Measurements from ENCODE around the gene NTM. TPM values are rescaled to one million over a fixed set of nuclear protein-coding genes. Genes with fewer than 3 reads are reported as not detected.

The NTM gene
- total and polyA plus RNA-seq, 9 donors: 8.5 to 37.1 (median 22.6) TPM

GRCh38 chr11:131824771-131825170 lies 454.4 kb downstream of the NTM start:
- WGBS (ENCODE audit: insufficient coverage): no CpG with 5 or more reads among the region's 3 CpGs
- no peak overlapping the region for H3K4me3 ChIP-seq (ENCODE audit: low read length)
- no peak overlapping the region for H3K27ac ChIP-seq (ENCODE audit: low read length)
- H3K9me3 ChIP-seq (replicated peaks; ENCODE audit: control insufficient read depth, low read depth, low read length): no peaks in the 10 kb centered on the region
- no peaks in the 10 kb centered on the region for H3K36me3 ChIP-seq (ENCODE audit: control insufficient read depth, insufficient read depth, low read length)
- H3K27me3 ChIP-seq (ENCODE audit: control insufficient read depth, insufficient read depth, low read length): peaks cover under 1% of the 10 kb centered on the region
- peak; percentile 33 for DNase-seq
- H3K4me1 ChIP-seq (ENCODE audit: control insufficient read depth, insufficient read depth, low read length): no peaks in the 10 kb centered on the region

DNA sequence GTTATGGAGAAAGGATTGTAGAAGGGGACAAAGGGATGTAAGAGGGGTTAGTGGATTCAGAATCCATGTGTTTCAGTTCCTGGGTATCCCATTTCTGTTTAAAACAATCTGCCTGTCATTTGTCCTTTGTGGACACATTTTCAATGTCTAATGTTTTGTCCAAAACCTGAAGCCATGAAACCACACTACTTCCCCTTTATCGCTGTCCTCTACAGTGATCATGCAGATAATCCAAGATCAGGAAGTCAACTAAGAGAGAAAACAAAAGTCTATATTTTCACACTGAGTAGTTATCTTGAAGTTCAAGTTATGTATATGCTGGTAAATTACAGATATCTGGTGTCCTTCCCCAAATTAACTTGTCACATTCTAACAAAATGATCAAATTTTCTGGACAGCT lies 457.0 kb downstream of the NTM start:
- Histone ChIP-seq H3K4me1 (ENCODE audit: control insufficient read depth, insufficient read depth, low read length) (no peaks in the 10 kb centered on the region), H3K27me3 (ENCODE audit: control insufficient read depth, insufficient read depth, low read length) (no peaks in the 10 kb centered on the region), H3K36me3 (ENCODE audit: control insufficient read depth, insufficient read depth, low read length) (no peaks in the 10 kb centered on the region), H3K27ac (ENCODE audit: low read length) (no peak overlapping the region), H3K4me3 (ENCODE audit: low read length) (no peak overlapping the region), H3K9me3 (replicated peaks; ENCODE audit: control insufficient read depth, low read depth, low read length) (no peaks in the 10 kb centered on the region)
- peak; percentile 5 for DNase-seq
- no CpG with 5 or more reads among the region's 1 CpG for WGBS (ENCODE audit: insufficient coverage)

- DNase-seq: no peak
- Histone ChIP-seq H3K36me3 (ENCODE audit: control insufficient read depth, insufficient read depth, low read length) (no peaks in the 10 kb centered on the region), H3K9me3 (replicated peaks; ENCODE audit: control insufficient read depth, low read depth, low read length) (no peaks in the 10 kb centered on the region), H3K4me1 (ENCODE audit: control insufficient read depth, insufficient read depth, low read length) (no peaks in the 10 kb centered on the region), H3K27me3 (ENCODE audit: control insufficient read depth, insufficient read depth, low read length) (no peaks in the 10 kb centered on the region), H3K4me3 (ENCODE audit: low read length) (no peak overlapping the region), H3K27ac (ENCODE audit: low read length) (no peak overlapping the region)
- no CpG with 5 or more reads among the region's 1 CpG for WGBS (ENCODE audit: insufficient coverage)
Measured at GRCh38 chr11:131829725-131830124, 459.3 kb downstream of the NTM start.

DNA sequence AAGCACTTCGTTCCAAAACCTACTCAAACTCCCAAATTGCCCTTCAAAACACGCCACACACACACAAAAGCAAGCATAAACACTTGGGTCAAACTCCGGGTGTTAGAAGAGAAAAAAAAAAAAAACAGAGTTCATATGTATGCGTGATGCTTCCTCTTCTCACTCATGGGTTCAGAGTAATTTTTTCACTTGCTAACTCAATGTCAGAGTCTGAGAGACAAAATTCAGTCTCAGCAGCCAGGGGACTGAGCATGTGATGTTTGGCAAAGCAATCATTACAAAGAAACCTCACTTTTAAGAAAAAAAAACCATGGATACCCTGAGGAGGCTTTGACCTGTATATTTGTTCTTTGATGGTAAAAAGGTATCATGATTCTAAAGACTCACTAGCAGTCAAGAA lies 461.7 kb downstream of the NTM start:
- Histone ChIP-seq H3K27me3 (ENCODE audit: control insufficient read depth, insufficient read depth, low read length) (no peaks in the 10 kb centered on the region), H3K9me3 (replicated peaks; ENCODE audit: control insufficient read depth, low read depth, low read length) (no peaks in the 10 kb centered on the region), H3K27ac (ENCODE audit: low read length) (no peak overlapping the region), H3K4me1 (ENCODE audit: control insufficient read depth, insufficient read depth, low read length) (no peaks in the 10 kb centered on the region), H3K4me3 (ENCODE audit: low read length) (no peak overlapping the region), H3K36me3 (ENCODE audit: control insufficient read depth, insufficient read depth, low read length) (no peaks in the 10 kb centered on the region)
- no CpG with 5 or more reads among the region's 4 CpGs for WGBS (ENCODE audit: insufficient coverage)
- DNase-seq: no peak

GRCh38 chr11:131833366-131833765 lies 463.0 kb downstream of the NTM start:
- no peak for DNase-seq
- no CpG with 5 or more reads among the region's 2 CpGs for WGBS (ENCODE audit: insufficient coverage)
- H3K27ac ChIP-seq (ENCODE audit: low read length): no peak overlapping the region
- H3K4me1 ChIP-seq (ENCODE audit: control insufficient read depth, insufficient read depth, low read length): no peaks in the 10 kb centered on the region
- H3K4me3 ChIP-seq (ENCODE audit: low read length): no peak overlapping the region
- no peaks in the 10 kb centered on the region for H3K27me3 ChIP-seq (ENCODE audit: control insufficient read depth, insufficient read depth, low read length)
- H3K36me3 ChIP-seq (ENCODE audit: control insufficient read depth, insufficient read depth, low read length): no peaks in the 10 kb centered on the region
- H3K9me3 ChIP-seq (replicated peaks; ENCODE audit: control insufficient read depth, low read depth, low read length): no peaks in the 10 kb centered on the region

DNA sequence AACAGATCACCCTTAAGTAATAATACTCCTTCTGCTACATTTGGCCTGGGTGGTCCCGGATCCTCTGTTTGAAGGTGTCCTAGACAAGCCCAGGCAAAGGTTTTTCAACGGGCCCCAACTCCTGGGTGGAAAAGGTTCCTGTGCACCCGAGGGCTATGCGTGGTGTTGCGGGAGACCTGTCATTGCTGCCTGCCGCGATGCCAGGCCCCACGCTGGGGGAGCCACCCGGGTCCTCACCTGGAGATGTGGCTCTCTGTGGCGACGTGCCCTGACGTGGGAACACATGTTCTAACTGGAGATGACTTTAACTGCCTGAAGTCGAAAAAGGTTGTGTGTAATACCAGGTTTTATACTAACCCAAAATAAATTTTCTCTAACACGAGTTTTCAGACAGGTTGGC lies 467.1 kb downstream of the NTM start:
- H3K36me3 ChIP-seq (ENCODE audit: control insufficient read depth, insufficient read depth, low read length): no peaks in the 10 kb centered on the region
- WGBS (ENCODE audit: insufficient coverage): 85% methylated on average over 9 of the region's 14 CpGs
- H3K27ac ChIP-seq (ENCODE audit: low read length): no peak overlapping the region
- H3K4me3 ChIP-seq (ENCODE audit: low read length): no peak overlapping the region
- H3K4me1 ChIP-seq (ENCODE audit: control insufficient read depth, insufficient read depth, low read length): no peaks in the 10 kb centered on the region
- no peaks in the 10 kb centered on the region for H3K9me3 ChIP-seq (replicated peaks; ENCODE audit: control insufficient read depth, low read depth, low read length)
- no peaks in the 10 kb centered on the region for H3K27me3 ChIP-seq (ENCODE audit: control insufficient read depth, insufficient read depth, low read length)
- DNase-seq: no peak

DNA sequence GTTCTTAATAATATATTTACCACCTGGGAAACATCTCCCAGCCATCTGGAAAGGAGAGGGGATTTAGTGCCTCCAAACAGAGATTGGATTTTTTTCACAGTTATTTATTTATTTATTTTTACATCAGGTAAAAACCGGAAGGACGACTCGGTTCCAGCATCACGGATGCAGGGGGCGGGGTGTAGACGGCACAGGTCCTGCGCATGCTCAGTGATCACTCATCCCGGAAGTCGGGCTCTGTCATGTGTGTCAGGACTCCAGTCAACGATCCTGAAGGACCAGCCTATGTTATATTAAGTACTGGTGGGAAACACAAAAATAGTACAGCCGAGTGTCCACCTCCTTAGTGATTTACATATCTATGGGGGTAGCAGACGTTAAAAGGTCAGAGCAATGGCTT lies 467.6 kb downstream of the NTM start:
- no peaks in the 10 kb centered on the region for H3K4me1 ChIP-seq (ENCODE audit: control insufficient read depth, insufficient read depth, low read length)
- 80% methylated on average over 7 of the region's 12 CpGs for WGBS (ENCODE audit: insufficient coverage)

DNA sequence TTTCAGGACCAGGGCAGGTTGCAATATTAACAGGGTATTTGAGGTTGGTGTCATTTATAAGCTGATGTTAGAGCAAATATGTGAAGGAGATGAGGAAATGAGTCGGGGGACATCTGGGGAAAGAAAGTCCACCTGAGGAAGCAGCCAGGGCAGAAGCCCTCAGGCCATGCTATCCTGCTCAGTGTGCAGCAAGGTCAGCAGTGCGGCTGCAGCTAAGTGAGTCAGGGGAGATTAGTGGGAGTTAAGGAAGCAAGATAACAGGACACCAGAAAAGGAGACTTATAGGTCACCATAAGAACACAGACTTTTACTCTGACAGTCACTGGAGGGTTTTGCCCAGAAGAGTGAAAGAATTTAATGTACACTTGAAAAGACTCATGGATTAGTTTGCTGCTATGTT lies 468.9 kb downstream of the NTM start:
- Histone ChIP-seq H3K4me1 (ENCODE audit: control insufficient read depth, insufficient read depth, low read length) (no peaks in the 10 kb centered on the region), H3K27me3 (ENCODE audit: control insufficient read depth, insufficient read depth, low read length) (no peaks in the 10 kb centered on the region), H3K4me3 (ENCODE audit: low read length) (no peak overlapping the region), H3K9me3 (replicated peaks; ENCODE audit: control insufficient read depth, low read depth, low read length) (no peaks in the 10 kb centered on the region), H3K36me3 (ENCODE audit: control insufficient read depth, insufficient read depth, low read length) (no peaks in the 10 kb centered on the region), H3K27ac (ENCODE audit: low read length) (no peak overlapping the region)
- DNase-seq: no peak
- 67% methylated on average over 1 of the region's 2 CpGs for WGBS (ENCODE audit: insufficient coverage)

More for the DNA sequence above, 467.6 kb downstream of the NTM start:
- H3K27ac ChIP-seq (ENCODE audit: low read length): no peak overlapping the region
- no peak for DNase-seq
- no peaks in the 10 kb centered on the region for H3K27me3 ChIP-seq (ENCODE audit: control insufficient read depth, insufficient read depth, low read length)
- H3K36me3 ChIP-seq (ENCODE audit: control insufficient read depth, insufficient read depth, low read length): no peaks in the 10 kb centered on the region
- H3K9me3 ChIP-seq (replicated peaks; ENCODE audit: control insufficient read depth, low read depth, low read length): no peaks in the 10 kb centered on the region
- no peak overlapping the region for H3K4me3 ChIP-seq (ENCODE audit: low read length)

- Histone ChIP-seq H3K27ac (ENCODE audit: low read length) (no peak overlapping the region), H3K4me3 (ENCODE audit: low read length) (no peak overlapping the region), H3K9me3 (replicated peaks; ENCODE audit: control insufficient read depth, low read depth, low read length) (no peaks in the 10 kb centered on the region), H3K36me3 (ENCODE audit: control insufficient read depth, insufficient read depth, low read length) (no peaks in the 10 kb centered on the region), H3K4me1 (ENCODE audit: control insufficient read depth, insufficient read depth, low read length) (no peaks in the 10 kb centered on the region), H3K27me3 (ENCODE audit: control insufficient read depth, insufficient read depth, low read length) (peaks cover 2% of the 10 kb centered on the region)
- no peak for DNase-seq
- WGBS (ENCODE audit: insufficient coverage): 25% methylated on average over 1 of the region's 3 CpGs
Measured at GRCh38 chr11:131840545-131840944, 470.1 kb downstream of the NTM start.

GRCh38 chr11:131841028-131841427 lies 470.6 kb downstream of the NTM start:
- WGBS (ENCODE audit: insufficient coverage): no CpG with 5 or more reads among the region's 1 CpG
- Histone ChIP-seq H3K27ac (ENCODE audit: low read length) (no peak overlapping the region), H3K4me1 (ENCODE audit: control insufficient read depth, insufficient read depth, low read length) (no peaks in the 10 kb centered on the region), H3K36me3 (ENCODE audit: control insufficient read depth, insufficient read depth, low read length) (no peaks in the 10 kb centered on the region), H3K9me3 (replicated peaks; ENCODE audit: control insufficient read depth, low read depth, low read length) (no peaks in the 10 kb centered on the region), H3K27me3 (ENCODE audit: control insufficient read depth, insufficient read depth, low read length) (peaks cover 2% of the 10 kb centered on the region), H3K4me3 (ENCODE audit: low read length) (no peak overlapping the region)
- DNase-seq: peak; percentile 40

GRCh38 chr11:131841925-131842635 lies 471.7 kb downstream of the NTM start:
- no peak for DNase-seq
- Histone ChIP-seq H3K4me1 (ENCODE audit: control insufficient read depth, insufficient read depth, low read length) (no peaks in the 10 kb centered on the region), H3K27me3 (ENCODE audit: control insufficient read depth, insufficient read depth, low read length) (peaks cover 2% of the 10 kb centered on the region), H3K4me3 (ENCODE audit: low read length) (no peak overlapping the region), H3K9me3 (replicated peaks; ENCODE audit: control insufficient read depth, low read depth, low read length) (no peaks in the 10 kb centered on the region), H3K36me3 (ENCODE audit: control insufficient read depth, insufficient read depth, low read length) (no peaks in the 10 kb centered on the region), H3K27ac (ENCODE audit: low read length) (no peak overlapping the region)
- WGBS (ENCODE audit: insufficient coverage): 93% methylated on average over 3 of the region's 11 CpGs

Measured in muscle of leg (tissue), 11 donors.